Measurements from ENCODE around the gene CDC42BPB.

Gene CDC42BPB

GRCh38 chr14:103091041-103091882, 33.9 kb upstream of the CDC42BPB start:
- TF ChIP-seq CTCF (IDR thresholded peaks at IDR 0.05; ENCODE audit: low read depth, low read length, poor library complexity, severe bottlenecking), result peak; percentile 63
- TF ChIP-seq EZH2phosphoT487 (IDR thresholded peaks at IDR 0.05; ENCODE audit: borderline replicate concordance, low read length), result no peak
- no peaks in the 10 kb centered on the region for H4K20me1 ChIP-seq (ENCODE audit: control insufficient read depth, insufficient read depth, low read depth, low read length)
- H3K9me2 ChIP-seq (replicated peaks; ENCODE audit: control insufficient read depth, low read length), result no peaks in the 10 kb centered on the region
- no peaks in the 10 kb centered on the region for H3F3A ChIP-seq (ENCODE audit: control insufficient read depth, insufficient read depth)
- no peaks in the 10 kb centered on the region for H3K79me2 ChIP-seq (ENCODE audit: control insufficient read depth, low read length)
- H3K27me3 ChIP-seq (ENCODE audit: control insufficient read depth, low read length), result peaks cover 9% of the 10 kb centered on the region
- H3K27ac ChIP-seq (ENCODE audit: low read depth, low read length), result no peak overlapping the region
- H3K4me2 ChIP-seq (ENCODE audit: low read length), result peak overlapping the region; percentile 72
- H3K9me3 ChIP-seq (ENCODE audit: control insufficient read depth, insufficient read depth, low read length), result no peaks in the 10 kb centered on the region
- H3K4me1 ChIP-seq (ENCODE audit: control insufficient read depth, low read length), result peaks cover 16% of the 10 kb centered on the region
- H3K4me3 ChIP-seq (ENCODE audit: low read length), result peak overlapping the region; percentile 64
- H3K36me3 ChIP-seq (ENCODE audit: control insufficient read depth, low read length), result no peaks in the 10 kb centered on the region

GRCh38 chr14:103090481-103091020, 33.2 kb upstream of the CDC42BPB start:
- TF ChIP-seq CTCF (IDR thresholded peaks at IDR 0.05; ENCODE audit: low read depth, low read length, poor library complexity, severe bottlenecking) (no peak), EZH2phosphoT487 (IDR thresholded peaks at IDR 0.05; ENCODE audit: borderline replicate concordance, low read length) (no peak)
- H4K20me1 ChIP-seq (ENCODE audit: control insufficient read depth, insufficient read depth, low read depth, low read length), result no peaks in the 10 kb centered on the region
- no peaks in the 10 kb centered on the region for H3F3A ChIP-seq (ENCODE audit: control insufficient read depth, insufficient read depth)
- H3K27ac ChIP-seq (ENCODE audit: low read depth, low read length), result no peak overlapping the region
- peak overlapping the region; percentile 72 for H3K4me2 ChIP-seq (ENCODE audit: low read length)
- H3K27me3 ChIP-seq (ENCODE audit: control insufficient read depth, low read length), result peaks cover 9% of the 10 kb centered on the region
- H3K9me2 ChIP-seq (replicated peaks; ENCODE audit: control insufficient read depth, low read length), result no peaks in the 10 kb centered on the region
- H3K36me3 ChIP-seq (ENCODE audit: control insufficient read depth, low read length), result no peaks in the 10 kb centered on the region
- peaks cover 16% of the 10 kb centered on the region for H3K4me1 ChIP-seq (ENCODE audit: control insufficient read depth, low read length)
- no peaks in the 10 kb centered on the region for H3K79me2 ChIP-seq (ENCODE audit: control insufficient read depth, low read length)
- no peaks in the 10 kb centered on the region for H3K9me3 ChIP-seq (ENCODE audit: control insufficient read depth, insufficient read depth, low read length)
- H3K4me3 ChIP-seq (ENCODE audit: low read length), result peak overlapping the region; percentile 64

GRCh38 chr14:103089386-103090335, 32.3 kb upstream of the CDC42BPB start:
- Histone ChIP-seq H3K9me3 (ENCODE audit: control insufficient read depth, insufficient read depth, low read length) (no peaks in the 10 kb centered on the region), H3K4me3 (ENCODE audit: low read length) (no peak overlapping the region), H4K20me1 (ENCODE audit: control insufficient read depth, insufficient read depth, low read depth, low read length) (no peaks in the 10 kb centered on the region), H3F3A (ENCODE audit: control insufficient read depth, insufficient read depth) (no peaks in the 10 kb centered on the region), H3K9me2 (replicated peaks; ENCODE audit: control insufficient read depth, low read length) (no peaks in the 10 kb centered on the region), H3K4me1 (ENCODE audit: control insufficient read depth, low read length) (peaks cover 16% of the 10 kb centered on the region), H3K27me3 (ENCODE audit: control insufficient read depth, low read length) (peaks cover 9% of the 10 kb centered on the region), H3K27ac (ENCODE audit: low read depth, low read length) (no peak overlapping the region), H3K4me2 (ENCODE audit: low read length) (no peak overlapping the region), H3K36me3 (ENCODE audit: control insufficient read depth, low read length) (no peaks in the 10 kb centered on the region), H3K79me2 (ENCODE audit: control insufficient read depth, low read length) (no peaks in the 10 kb centered on the region)
- no peak for TF ChIP-seq CTCF (IDR thresholded peaks at IDR 0.05; ENCODE audit: low read depth, low read length, poor library complexity, severe bottlenecking)
- TF ChIP-seq EZH2phosphoT487 (IDR thresholded peaks at IDR 0.05; ENCODE audit: borderline replicate concordance, low read length), result no peak

Data from DOHH2 (cell line).